GM12878 (cell line): ENCODE measurements around the gene PRF1. TPM values are rescaled to one million over a fixed set of nuclear protein-coding genes. Genes with fewer than 3 reads are reported as not detected.

Experiments
- ATAC-seq: fragments of 200-7000 bp; cut with Tn5 transposase; 3 replicates; pipeline ENCODE4 v1.9.1; 2020; ENCODE audit warnings: mild to moderate bottlenecking, moderate library complexity
- BruUV-seq: library from RNA; stranded (reverse); fragments of 400-500 nt; replicated peaks from 2 replicates; lab custom pipeline; 2021; lab: Mats Ljungman, UMichigan
- CTCF ChIA-PET: fragments of 300-600 bp; sonication (Branson Sonifier 250); formaldehyde crosslinking; extraction: SDS; loops from one replicate; lab custom pipeline; 2021; ENCODE audit warnings: inconsistent platforms; lab: Yijun Ruan, JAX
- POLR2A ChIA-PET: fragments of 350-600 bp; formaldehyde crosslinking; extraction: SDS; loops from one replicate; lab custom pipeline; 2021; ENCODE audit warnings: inconsistent platforms; lab: Charles Lee
- RAD21 ChIA-PET: fragments of 300-600 bp; sonication (Branson Sonifier 250); formaldehyde crosslinking; loops from one replicate; lab custom pipeline; 2023; ENCODE audit warnings: antibody characterized with exemption; ENCODE audit not compliant: unreplicated experiment; lab: Charles Lee
- SMC1A ChIA-PET: fragments of 300-600 bp; sonication (Branson Sonifier 250); formaldehyde crosslinking; loops from one replicate; lab custom pipeline; 2023; ENCODE audit not compliant: unreplicated experiment, uncharacterized antibody; lab: Charles Lee
- DNase-seq: peaks from one replicate; pipeline ENCODE4 v3.0.0-alpha.2; 2011; ENCODE audit warnings: low read depth, low spot score
- FAIRE-seq: peaks from 3 replicates; lab custom pipeline; 2011; peaks lifted over from hg19 to GRCh38; lab: Jason Lieb, UNC
- H2AFZ ChIP-seq: 2 replicates; pipeline ENCODE4 v1.6.0; 2011; ENCODE audit warnings: low read depth, low read length, control low read depth; ENCODE audit not compliant: control insufficient read depth
- H3K27ac ChIP-seq: 2 replicates; pipeline ENCODE4 v1.5.1; 2011; ENCODE audit warnings: control low read depth; ENCODE audit not compliant: control insufficient read depth, insufficient read depth
- H3K27me3 ChIP-seq, 2 experiments: replicated peaks in 1 of 2; 2 replicates each; pipeline versions ENCODE4 v1.6.0 to v1.6.1; 2011; ENCODE audit warnings: low read length in 1 of 2; ENCODE audit not compliant: control insufficient read depth in 2 of 2, insufficient read depth in 2 of 2
- H3K36me3 ChIP-seq, 2 experiments: 2 replicates each; pipeline ENCODE4 v1.5.1; 2011; ENCODE audit warnings: low read length in 1 of 2; ENCODE audit not compliant: control insufficient read depth in 2 of 2, insufficient read depth in 2 of 2
- H3K4me1 ChIP-seq: 2 replicates; pipeline ENCODE4 v1.6.1; 2011; ENCODE audit warnings: mild to moderate bottlenecking, low read length, moderate library complexity, mixed read lengths; ENCODE audit not compliant: control insufficient read depth, insufficient read depth
- H3K4me2 ChIP-seq: 2 replicates; pipeline ENCODE4 v1.6.0; 2011; ENCODE audit warnings: control low read depth; ENCODE audit not compliant: control insufficient read depth, insufficient read depth
- H3K4me3 ChIP-seq: fragments of 200-600 bp; sonication (generic); 2 replicates; pipeline ENCODE4 v1.5.1; 2016
- H3K79me2 ChIP-seq: 2 replicates; pipeline ENCODE4 v1.6.0; 2011; ENCODE audit warnings: low read length; ENCODE audit not compliant: control insufficient read depth, insufficient read depth
- H3K9ac ChIP-seq: 2 replicates; pipeline ENCODE4 v1.8.0; 2011; ENCODE audit warnings: low read length, control low read depth, mixed read lengths; ENCODE audit not compliant: control insufficient read depth, insufficient read depth
- H3K9me3 ChIP-seq: replicated peaks from 3 replicates; pipeline ENCODE4 v1.5.1; 2011; ENCODE audit warnings: mild to moderate bottlenecking, low read length; ENCODE audit not compliant: control insufficient read depth, insufficient read depth
- H4K20me1 ChIP-seq: 2 replicates; pipeline ENCODE4 v1.6.0; 2011; ENCODE audit not compliant: control insufficient read depth, insufficient read depth
- BMI1 ChIP-seq: fragments of 450-650 bp; IDR thresholded peaks from 2 replicates; pipeline ENCODE4 v1.6.1; 2016; ENCODE audit warnings: mild to moderate bottlenecking, moderate library complexity, borderline replicate concordance
- DPF2 ChIP-seq: fragments of 450-650 bp; IDR thresholded peaks from 2 replicates; pipeline ENCODE4 v1.6.1; 2017; ENCODE audit warnings: mild to moderate bottlenecking
- EP300 ChIP-seq, 2 experiments: fragments of 150-350 bp in 1 of 2; IDR thresholded peaks; 2 replicates each; pipeline ENCODE4 v1.6.1; 2011 to 2012; ENCODE audit warnings: low read depth in 2 of 2, low read length in 2 of 2, borderline replicate concordance in 1 of 2, improper control_type of control experiment in 1 of 2, inconsistent platforms in 1 of 2; ENCODE audit not compliant: control insufficient read depth in 1 of 2
- IKZF1 ChIP-seq: fragments of 450-650 bp; conservative IDR thresholded peaks from 2 replicates; pipeline ENCODE4 v1.6.1; 2017; ENCODE audit warnings: antibody characterized with exemption, mild to moderate bottlenecking
- IKZF2 ChIP-seq, 2 experiments: fragments of 450-650 bp; IDR thresholded peaks; 2 replicates each; pipeline ENCODE4 v1.6.1; 2017; ENCODE audit warnings: mild to moderate bottlenecking in 2 of 2, moderate library complexity in 2 of 2
- IRF4 ChIP-seq: IDR thresholded peaks from 2 replicates; pipeline ENCODE4 v1.6.1; 2011; ENCODE audit warnings: low read depth, low read length
- NFIC ChIP-seq: IDR thresholded peaks from 2 replicates; pipeline ENCODE4 v1.6.1; 2012; ENCODE audit warnings: low read depth, mild to moderate bottlenecking, inconsistent platforms, low read length, moderate library complexity
- NFYB ChIP-seq: IDR thresholded peaks from 2 replicates; pipeline ENCODE4 v1.6.1; 2011; ENCODE audit warnings: low read depth, mild to moderate bottlenecking, low read length, improper control_type of control experiment, moderate library complexity; ENCODE audit not compliant: insufficient read depth
- NR2C1 ChIP-seq: fragments of 450-650 bp; IDR thresholded peaks from 2 replicates; pipeline ENCODE4 v1.6.1; 2017; ENCODE audit warnings: antibody characterized with exemption, mild to moderate bottlenecking, moderate library complexity
- PAX5 ChIP-seq: IDR thresholded peaks from 2 replicates; pipeline ENCODE4 v1.6.1; 2011; ENCODE audit warnings: low read depth, low read length, borderline replicate concordance
- POLR2AphosphoS2 ChIP-seq: IDR thresholded peaks from 2 replicates; pipeline ENCODE4 v1.6.1; 2011; ENCODE audit warnings: low read depth, mild to moderate bottlenecking, low read length, improper control_type of control experiment, moderate library complexity
- RELA ChIP-seq: fragments of 450-650 bp; IDR thresholded peaks from 2 replicates; pipeline ENCODE4 v1.8.0; 2014; ENCODE audit warnings: borderline replicate concordance; ENCODE audit not compliant: partially characterized antibody
- RFX5 ChIP-seq: IDR thresholded peaks from 2 replicates; pipeline ENCODE4 v1.6.1; 2011; ENCODE audit warnings: low read depth, low read length, improper control_type of control experiment
- SMAD5 ChIP-seq: IDR thresholded peaks from 2 replicates; pipeline ENCODE4 v1.6.1; 2016; ENCODE audit warnings: antibody characterized with exemption, low read depth
- SREBF2 ChIP-seq: IDR thresholded peaks from 2 replicates; pipeline ENCODE4 v1.6.1; 2012; ENCODE audit warnings: mild to moderate bottlenecking, low read length
- TAF1 ChIP-seq: IDR thresholded peaks from 2 replicates; pipeline ENCODE4 v1.6.1; 2011; ENCODE audit warnings: mild to moderate bottlenecking, low read depth, low read length, borderline replicate concordance
- WRNIP1 ChIP-seq: IDR thresholded peaks from 2 replicates; pipeline ENCODE4 v1.6.1; 2011; ENCODE audit warnings: low read depth, low read length, improper control_type of control experiment, borderline replicate concordance
- YY1 ChIP-seq: IDR thresholded peaks from 2 replicates; pipeline ENCODE4 v1.6.1; 2011; ENCODE audit warnings: low read depth, mild to moderate bottlenecking, low read length
- ZNF24 ChIP-seq: fragments of 450-650 bp; IDR thresholded peaks from 2 replicates; pipeline ENCODE4 v1.6.1; 2017; ENCODE audit warnings: antibody characterized with exemption, mild to moderate bottlenecking
- ZSCAN29 ChIP-seq: fragments of 450-650 bp; IDR thresholded peaks from 2 replicates; pipeline ENCODE4 v1.6.1; 2017; ENCODE audit warnings: mild to moderate bottlenecking, moderate library complexity
- WGBS: methylation state at CpG from one replicate; pipeline ENCODE4 v1.1.6; 2016; ENCODE audit warnings: low lambda C conversion rate; ENCODE audit not compliant: insufficient replicate concordance, insufficient coverage; ENCODE audit errors: missing lambda C conversion rate; 5-methylcytosine and 5-hydroxymethylcytosine counted together
- in situ Hi-C: fragments of 300-500 bp; cut with MboI; formaldehyde crosslinking; loops from 9 replicates; pipeline ENCODE4 v1.14.3; 2018; ENCODE audit warnings: mixed read lengths
- intact Hi-C: fragments of 100-400 bp; cut with micrococcal nuclease; formaldehyde crosslinking; loops from one replicate; pipeline ENCODE4 v1.14.2; 2022; ENCODE audit not compliant: unreplicated experiment
- polyA plus RNA-seq, 11 experiments: library from polyadenylated mRNA; depleted of rRNA in 4 of 11; unstranded in 6 of 11; stranded (reverse) in 5 of 11; fragments of >200 nt; fragmentation: Nextera tagmentation in 4 of 11; fragmentation: Illumina TruSeq in 1 of 11; extraction: Ambion mirVana in 4 of 11; extraction: Trizol in 1 of 11; gene quantifications; 1 replicate in 1 of 11; 2 replicates in 10 of 11; pipeline versions ENCODE4 v1.2.1 to v1.2.3, GENCODE V29; 2011 to 2016; ENCODE audit warnings: inconsistent platforms in 2 of 11, missing spikeins in 2 of 11, low read depth in 1 of 11
- total RNA-seq, 4 experiments: library from RNA; depleted of rRNA in 3 of 4; stranded (reverse); fragments of >200 nt in 3 of 4; fragmentation: Illumina TruSeq in 1 of 4; extraction: Trizol in 1 of 4; gene quantifications; 2 replicates each; pipeline versions ENCODE4 v1.2.1 to v1.2.3, GENCODE V29; 2013 to 2021

Gene PRF1
- total and polyA plus RNA-seq, 10 of the 15 experiments (the other 5 are each of a cell fraction or from before 2014, with no cell fraction given), result 0.84 to 15.7 (median 1.3) TPM

DNA sequence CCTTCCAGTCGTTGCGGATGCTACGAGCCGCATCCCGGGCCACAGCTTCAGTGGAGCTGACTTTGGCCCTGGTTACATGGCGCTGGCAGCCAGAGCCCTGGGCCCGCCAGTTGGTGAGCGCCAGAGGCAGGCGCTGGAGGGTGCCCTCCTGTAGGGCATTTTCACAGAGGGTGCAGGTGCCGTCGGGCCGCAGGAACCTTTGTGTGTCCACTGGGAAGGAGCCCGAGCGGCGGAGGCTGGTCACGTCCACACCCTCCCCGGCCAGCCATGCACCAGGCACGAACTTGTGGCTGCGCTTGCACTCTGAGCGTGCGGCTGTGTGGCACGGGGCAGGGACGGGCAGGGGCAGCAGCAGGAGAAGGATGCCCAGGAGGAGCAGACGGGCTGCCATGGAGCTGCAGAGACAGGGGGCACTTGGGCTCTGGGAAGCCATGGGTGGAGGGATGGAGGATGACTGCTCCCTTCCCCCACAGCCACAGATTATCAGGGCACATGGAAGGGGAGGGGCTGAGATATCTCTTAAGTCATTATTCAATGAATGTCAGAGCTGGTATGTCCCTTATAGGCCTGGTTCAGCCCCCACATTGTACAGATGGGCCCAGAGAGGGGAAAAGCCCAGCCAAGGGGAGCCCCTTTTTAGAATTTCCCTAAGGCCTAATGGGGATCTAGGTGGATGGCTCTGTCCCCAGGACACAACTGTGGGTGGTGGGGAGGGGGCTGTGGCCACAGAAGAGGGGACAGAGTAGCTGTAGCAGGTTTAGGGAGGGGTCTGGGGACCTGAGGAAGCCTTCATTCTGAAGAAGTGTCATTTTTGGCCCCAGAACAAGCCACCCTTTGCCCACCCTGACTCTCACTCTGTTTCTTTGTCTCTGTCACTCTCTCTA is 1.8 kb downstream of the PRF1 start:
- peak; percentile 30; the same call in 2 of the 3 replicates for ATAC-seq
- FAIRE-seq, result no peak
- DNase-seq, result no peak
- in situ Hi-C loops (no loop called here), intact Hi-C loops (no loop called here)
- CTCF ChIA-PET, result interaction anchor here (1.5 kb wide), 1 partner anchor 17 kb away, joined by 3 read pairs; no protein-coding TSS in a partner anchor
- H3K9me3 ChIP-seq, result no peaks in the 10 kb centered on the region
- no peak overlapping the region for H3K4me3 ChIP-seq
- POLR2A ChIA-PET, result no interaction called here
- RAD21 ChIA-PET, result interaction anchor here (0.7 to 1.7 kb wide), 2 partner anchors 14 to 25 kb away, joined by 3 to 4 read pairs; no protein-coding TSS in a partner anchor
- H3K36me3 ChIP-seq, result no peaks in the 10 kb centered on the region
- SMC1A ChIA-PET, result interaction anchor here (0.6 to 1.3 kb wide), 2 partner anchors 9 to 70 kb away, joined by 3 to 4 read pairs; no protein-coding TSS in a partner anchor
- H2AFZ ChIP-seq, result no peak overlapping the region
- H3K4me1 ChIP-seq, result no peaks in the 10 kb centered on the region
- H3K4me2 ChIP-seq, result no peak overlapping the region
- no peak overlapping the region for H3K9ac ChIP-seq
- H3K27ac ChIP-seq, result no peak overlapping the region
- no TSS peak for BruUV-seq
- no peaks in the 10 kb centered on the region for H4K20me1 ChIP-seq
- H3K79me2 ChIP-seq, result no peaks in the 10 kb centered on the region
- 69% methylated on average over 24 of the region's 24 CpGs for WGBS
- H3K27me3 ChIP-seq, result no peaks in the 10 kb centered on the region
- TF ChIP-seq ZNF24, result no peak
- no peak for TF ChIP-seq ZSCAN29
- TF ChIP-seq TAF1, result no peak
- no peak for TF ChIP-seq DPF2
- no peak for TF ChIP-seq NR2C1
- TF ChIP-seq IKZF2 (IDR thresholded peaks at IDR 0.05), result no peak
- TF ChIP-seq IKZF1, result no peak
- TF ChIP-seq RFX5, result no peak
- TF ChIP-seq POLR2AphosphoS2, result no peak
- no peak for TF ChIP-seq SMAD5
- no peak for TF ChIP-seq WRNIP1
- TF ChIP-seq NFIC, result no peak
- TF ChIP-seq PAX5, result no peak
- no peak for TF ChIP-seq IRF4
- TF ChIP-seq YY1, result no peak
- no peak for TF ChIP-seq SREBF2
- TF ChIP-seq RELA, result no peak
- no peak for TF ChIP-seq BMI1
- TF ChIP-seq NFYB, result no peak
- TF ChIP-seq EP300 (IDR thresholded peaks at IDR 0.05; ENCODE audit: borderline replicate concordance in 1 of 2, control insufficient read depth in 1 of 2, low read depth in 2 of 2, low read length in 2 of 2), result no peak
